Lower leg skin (tissue), 4 donors: ENCODE measurements around the gene APOBEC3H. TPM values are rescaled to one million over a fixed set of nuclear protein-coding genes. Genes with fewer than 3 reads are reported as not detected.

Source experiments
- DNase-seq, 2 donors: peaks; one replicate each; pipeline ENCODE4 v3.0.0-alpha.2; 2019; ENCODE audit warnings: low spot score in 2 of 2
- H3K4me3 ChIP-seq: fragments of 200-600 bp; sonication (generic); 2 replicates; pipeline ENCODE4 v1.5.1; 2017; ENCODE audit warnings: mild to moderate bottlenecking, low read depth; ENCODE audit not compliant: poor library complexity, severe bottlenecking
- CTCF ChIP-seq, 3 donors: fragments of 450-650 bp; IDR thresholded peaks; one replicate each; pipeline ENCODE4 v1.5.1; 2016; ENCODE audit warnings: antibody characterized with exemption in 3 of 3, mild to moderate bottlenecking in 3 of 3, moderate library complexity in 2 of 3
- POLR2A ChIP-seq, 2 donors: fragments of 450-650 bp; IDR thresholded peaks; one replicate each; pipeline ENCODE4 v1.6.1; 2016 to 2017; ENCODE audit warnings: antibody characterized with exemption in 2 of 2, mild to moderate bottlenecking in 1 of 2, moderate library complexity in 1 of 2
- WGBS, 2 donors: methylation state at CpG; one replicate each; pipeline ENCODE4 v1.1.5; 2018; 5-methylcytosine and 5-hydroxymethylcytosine counted together
- intact Hi-C: fragments of 100-400 bp; cut with DNase I; formaldehyde crosslinking; loops from one replicate; pipeline ENCODE4 v1.15.0; 2023; ENCODE audit warnings: low total_unique reads
- total RNA-seq, 4 donors: library from RNA; depleted of rRNA; stranded (reverse); fragments of >200 nt; gene quantifications; one replicate each; pipeline ENCODE4 v1.1.0, GENCODE V29; 2016

Gene APOBEC3H
- total RNA-seq, 4 donors from 2014 or later: not detected

GRCh38 chr22:39146256-39147101, 49.4 kb downstream of the APOBEC3H start:
- intact Hi-C loops: no loop called here
- 48% methylated on average over 6 of the region's 6 CpGs for WGBS, 2 donors
- DNase-seq: no peak
- TF ChIP-seq CTCF (IDR thresholded peaks at IDR 0.05) (no peak), POLR2A (IDR thresholded peaks at IDR 0.05) (no peak)
- no peak overlapping the region for H3K4me3 ChIP-seq

DNA sequence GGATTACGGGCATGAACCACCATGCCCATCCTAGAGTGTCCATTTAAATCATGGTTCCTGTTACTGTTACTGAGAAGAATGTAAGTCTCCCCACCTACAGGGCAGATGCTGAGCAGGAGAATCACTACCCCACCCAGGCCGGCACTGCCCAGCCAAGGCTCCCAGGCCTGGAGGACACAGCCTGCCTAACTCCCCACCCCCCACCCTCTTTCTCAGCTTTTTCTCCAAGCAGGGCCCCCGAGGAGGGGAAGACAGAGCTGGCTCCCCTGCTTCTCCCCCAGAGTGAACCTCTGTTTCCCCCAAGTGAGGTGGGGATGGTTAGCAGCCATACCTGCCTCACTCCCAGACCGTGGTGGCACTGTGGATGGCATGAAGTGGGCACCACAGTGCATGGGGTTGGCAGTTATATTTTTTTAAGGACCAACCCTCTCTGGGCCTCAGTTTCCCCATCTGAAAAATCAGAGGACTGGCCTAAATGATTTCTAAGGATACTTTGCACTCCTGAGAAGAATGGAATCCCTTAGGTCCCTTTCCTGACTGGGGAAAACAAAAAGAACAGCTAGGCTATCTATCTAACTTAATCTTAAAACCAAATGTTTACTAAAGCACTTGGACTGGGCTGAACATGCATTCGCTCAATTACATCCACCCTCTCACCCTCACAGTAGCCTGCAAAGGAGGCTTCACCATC, 50.4 kb downstream of the APOBEC3H start:
- TF ChIP-seq POLR2A (IDR thresholded peaks at IDR 0.05): no peak
- no peak for TF ChIP-seq CTCF (IDR thresholded peaks at IDR 0.05)
- no peak for DNase-seq
- WGBS, 2 donors: 63 to 78% methylated on average over 5 of the region's 5 CpGs
- intact Hi-C loops: no loop called here
- H3K4me3 ChIP-seq: no peak overlapping the region

DNA sequence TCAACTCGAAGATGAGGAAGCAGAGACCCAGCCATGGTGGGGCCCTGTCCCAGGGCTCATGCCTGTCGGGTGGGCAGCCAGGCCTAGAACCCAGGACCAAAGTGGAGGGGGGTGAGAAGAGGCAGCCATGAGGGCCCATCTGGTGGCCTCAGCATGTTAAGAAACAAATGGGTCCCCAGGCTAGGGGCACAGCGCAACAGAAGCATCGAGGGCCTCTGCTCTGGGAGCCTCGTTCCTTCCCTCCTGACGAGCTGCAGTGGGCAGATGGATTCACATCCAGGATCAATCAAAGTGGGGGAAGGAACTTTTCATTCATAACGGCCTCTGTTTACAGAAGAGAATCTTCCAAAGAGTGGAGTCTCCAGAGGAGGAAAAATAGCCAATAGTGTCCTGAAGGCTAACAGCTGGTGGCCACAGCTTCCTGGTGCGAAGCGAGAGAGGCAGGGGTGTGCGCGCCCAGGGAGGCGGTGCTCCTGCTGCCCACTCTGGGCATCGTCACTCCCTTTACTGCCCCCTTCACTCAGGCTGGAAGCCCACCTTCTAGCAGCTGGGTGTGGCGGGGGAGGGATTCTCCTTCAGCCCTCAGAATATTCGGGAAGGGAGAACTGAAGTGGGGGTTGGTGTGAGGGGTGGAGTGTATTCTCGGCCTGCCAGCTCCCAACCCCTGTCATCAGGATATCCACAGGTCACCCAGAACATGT, 51.1 kb downstream of the APOBEC3H start:
- DNase-seq: no peak
- no peak overlapping the region for H3K4me3 ChIP-seq
- WGBS, 2 donors: 79 to 84% methylated on average over 16 of the region's 16 CpGs
- intact Hi-C loops: no loop called here
- TF ChIP-seq CTCF (IDR thresholded peaks at IDR 0.05): no peak
- TF ChIP-seq POLR2A (IDR thresholded peaks at IDR 0.05): no peak

GRCh38 chr22:39148727-39149535, 51.9 kb downstream of the APOBEC3H start:
- DNase-seq: no peak
- WGBS, 2 donors: 69 to 81% methylated on average over 6 to 9 of the region's 9 CpGs
- TF ChIP-seq CTCF (IDR thresholded peaks at IDR 0.05): no peak
- no peak for TF ChIP-seq POLR2A (IDR thresholded peaks at IDR 0.05)
- no peak overlapping the region for H3K4me3 ChIP-seq
- intact Hi-C loops: no loop called here
